CD4-positive, alpha-beta T cell (primary cell): ENCODE measurements around the gene PRR15L. TPM values are rescaled to one million over a fixed set of nuclear protein-coding genes. Genes with fewer than 3 reads are reported as not detected.
A peak's percentile ranks its signal among the peaks of the same experiment; 100 is the strongest.

ENCODE experiments used
- ATAC-seq: fragments of 200-7000 bp; cut with Tn5 transposase; one replicate; pipeline ENCODE4 v1.10.0; 2022; ENCODE audit warnings: mild to moderate bottlenecking; ENCODE audit not compliant: poor library complexity
- CTCF ChIA-PET: fragments of 350-600 bp; sonication (Branson Sonifier 250); formaldehyde crosslinking; loops from one replicate; lab custom pipeline; 2021; ENCODE audit warnings: antibody characterized with exemption, inconsistent platforms; lab: Charles Lee
- POLR2A ChIA-PET: fragments of 350-600 bp; sonication (Branson Sonifier 250); formaldehyde crosslinking; loops from one replicate; lab custom pipeline; 2021; ENCODE audit warnings: antibody characterized with exemption, inconsistent platforms; lab: Charles Lee
- DNase-seq, 14 experiments: peaks; one replicate each; pipeline ENCODE4 v3.0.0-alpha.2; 2013 to 2020; ENCODE audit warnings: mixed read lengths in 2 of 14
- H3K27ac ChIP-seq, 2 donors: one replicate each; pipeline versions ENCODE4 v1.5.1 to v1.7.0; 2013; ENCODE audit warnings: low read length in 2 of 2, low read depth in 1 of 2, mild to moderate bottlenecking in 1 of 2
- H3K27me3 ChIP-seq, 2 experiments: 1 replicate in 1 of 2; 2 replicates in 1 of 2; pipeline versions ENCODE4 v1.6.1 to v1.7.0; 2013; ENCODE audit warnings: low read length in 2 of 2, control low read depth in 1 of 2, mild to moderate bottlenecking in 1 of 2, moderate library complexity in 1 of 2; ENCODE audit not compliant: insufficient read depth in 2 of 2, control insufficient read depth in 1 of 2
- H3K36me3 ChIP-seq: one replicate; pipeline ENCODE4 v1.6.1; 2013; ENCODE audit warnings: low read length, control low read depth; ENCODE audit not compliant: insufficient read depth
- H3K4me1 ChIP-seq: one replicate; pipeline ENCODE4 v1.6.1; 2013; ENCODE audit warnings: low read length, control low read depth; ENCODE audit not compliant: insufficient read depth
- H3K4me3 ChIP-seq: one replicate; pipeline ENCODE4 v1.5.1; 2013; ENCODE audit warnings: mild to moderate bottlenecking, low read length, moderate library complexity
- H3K9me3 ChIP-seq, 2 experiments: 1 replicate in 1 of 2; 2 replicates in 1 of 2; pipeline versions ENCODE4 v1.6.1 to v1.7.0; 2013; ENCODE audit warnings: low read length in 2 of 2, mild to moderate bottlenecking in 2 of 2, control low read depth in 1 of 2, moderate library complexity in 1 of 2; ENCODE audit not compliant: control insufficient read depth in 1 of 2, insufficient read depth in 1 of 2
- H3K27ac Mint-ChIP-seq: one replicate; pipeline ENCODE4 v1.8.0; 2020; ENCODE audit warnings: mixed read lengths
- H3K27me3 Mint-ChIP-seq: one replicate; pipeline ENCODE4 v1.8.0; 2021; ENCODE audit warnings: mixed read lengths
- H3K36me3 Mint-ChIP-seq: one replicate; pipeline ENCODE4 v1.8.0; 2021; ENCODE audit warnings: low read depth, mixed read lengths
- H3K4me1 Mint-ChIP-seq: one replicate; pipeline ENCODE4 v1.8.0; 2021; ENCODE audit warnings: low read depth, mixed read lengths
- H3K4me3 Mint-ChIP-seq: one replicate; pipeline ENCODE4 v1.8.0; 2020; ENCODE audit warnings: mild to moderate bottlenecking, mixed read lengths
- H3K9me3 Mint-ChIP-seq: one replicate; pipeline ENCODE4 v1.8.0; 2020; ENCODE audit warnings: mixed read lengths
- CTCF ChIP-seq: fragments of 200-600 bp; IDR thresholded peaks from one replicate; pipeline ENCODE4 v1.8.0; 2022; ENCODE audit warnings: antibody characterized with exemption, mild to moderate bottlenecking
- intact Hi-C, 2 experiments: fragments of 100-400 bp; cut with DNase I in 1 of 2; cut with micrococcal nuclease in 1 of 2; formaldehyde crosslinking; loops; one replicate each; pipeline versions ENCODE4 v1.15.1 to v1.9.0; 2023 to 2025; cut with DNase I, micrococcal nuclease
- total RNA-seq, 174 experiments: library from RNA in 2 of 174; stranded (reverse) in 2 of 174; gene quantifications; one replicate each; pipeline ENCODE4 v1.2.3 and lab custom pipeline; 2021 to 2026

Gene PRR15L
- total RNA-seq, 2 experiments from 2014 or later: not detected

- peaks cover 26% of the 10 kb centered on the region for H3K4me1 Mint-ChIP-seq
- H3K27me3 ChIP-seq: no peaks in the 10 kb centered on the region
- DNase-seq (no peak), ATAC-seq (no peak)
- peak overlapping the region; percentile 42 for H3K4me3 Mint-ChIP-seq
- no peaks in the 10 kb centered on the region for H3K9me3 ChIP-seq
- no peak overlapping the region for H3K27ac Mint-ChIP-seq
- H3K27me3 Mint-ChIP-seq: no peaks in the 10 kb centered on the region
- ChIA-PET POLR2A (interaction anchor here (1.1 kb wide), 1 partner anchor 73 kb away, joined by 6 read pairs; no protein-coding TSS in a partner anchor), CTCF (interaction anchor here (3.8 kb wide), 1 partner anchor 20 kb away, joined by 70 read pairs; no protein-coding TSS in a partner anchor)
- peaks cover 13% of the 10 kb centered on the region for H3K36me3 Mint-ChIP-seq
- TF ChIP-seq CTCF: no peak
- intact Hi-C loops: loop anchor here in 1 of 2 experiments (1.0 kb wide), 1 partner anchor 17 kb away; no protein-coding TSS in a partner anchor
- H3K9me3 Mint-ChIP-seq: no peaks in the 10 kb centered on the region
- no peak overlapping the region for H3K27ac ChIP-seq
- H3K36me3 ChIP-seq: peaks cover 5% of the 10 kb centered on the region
- peaks cover 26% of the 10 kb centered on the region for H3K4me1 ChIP-seq
- H3K4me3 ChIP-seq: no peak overlapping the region
Observed at GRCh38 chr17:47968836-47969235, 11.2 kb upstream of the PRR15L start.

GRCh38 chr17:47967607-47968252, 10.0 kb upstream of the PRR15L start:
- ATAC-seq (no peak), DNase-seq (no peak)
- intact Hi-C loops: no loop called here
- POLR2A ChIA-PET: no interaction called here
- Histone ChIP-seq H3K36me3 (no peaks in the 10 kb centered on the region), H3K4me1 (peaks cover 26% of the 10 kb centered on the region), H3K27me3 (no peaks in the 10 kb centered on the region), H3K4me3 (no peak overlapping the region), H3K27ac (no peak overlapping the region), H3K9me3 (no peaks in the 10 kb centered on the region)
- Mint-ChIP-seq H3K4me3 (no peak overlapping the region), H3K36me3 (peaks cover 6% of the 10 kb centered on the region), H3K4me1 (peaks cover 26% of the 10 kb centered on the region), H3K27ac (no peak overlapping the region), H3K9me3 (no peaks in the 10 kb centered on the region), H3K27me3 (no peaks in the 10 kb centered on the region)
- no peak for TF ChIP-seq CTCF
- CTCF ChIA-PET: no interaction called here

- Mint-ChIP-seq H3K4me1 (peaks cover 15% of the 10 kb centered on the region), H3K36me3 (peaks cover 4% of the 10 kb centered on the region), H3K27me3 (no peaks in the 10 kb centered on the region), H3K9me3 (no peaks in the 10 kb centered on the region), H3K4me3 (no peak overlapping the region), H3K27ac (no peak overlapping the region)
- Histone ChIP-seq H3K27ac (no peak overlapping the region), H3K4me3 (no peak overlapping the region), H3K9me3 (no peaks in the 10 kb centered on the region), H3K36me3 (no peaks in the 10 kb centered on the region), H3K4me1 (peaks cover 13% of the 10 kb centered on the region), H3K27me3 (no peaks in the 10 kb centered on the region)
- ATAC-seq (no peak), DNase-seq (no peak)
- TF ChIP-seq CTCF: no peak
- CTCF ChIA-PET: interaction anchor here (0.5 kb wide), 1 partner anchor 12 kb away, joined by 3 read pairs; no protein-coding TSS in a partner anchor
- POLR2A ChIA-PET: no interaction called here
- intact Hi-C loops: no loop called here
Observed at GRCh38 chr17:47966079-47966519, 8.4 kb upstream of the PRR15L start.
